Activated CD8-positive, alpha-beta memory T cell treated with anti-CD3 and anti-CD28 coated beads for 48 hours (primary cell): Measurements from ENCODE around the gene CARS2.
"Not testable (repeated sequence)": the region's sequence is repeated elsewhere in the genome, so short reads cannot be mapped to it uniquely, and the experiment has no call there.

ENCODE experiments used
- DNase-seq, 3 experiments: peaks; one replicate each; pipeline ENCODE4 v3.0.0-alpha.2; 2020; ENCODE audit warnings: low read depth in 2 of 3, low spot score in 2 of 3

The CARS2 gene

GRCh38 chr13:110706570-110707372 lies 855 bp upstream of the CARS2 start:
- no peak for DNase-seq

- DNase-seq: no peak
Measured at GRCh38 chr13:110705356-110705825, 525 bp downstream of the CARS2 start.

GRCh38 chr13:110702591-110703526 lies 3.1 kb downstream of the CARS2 start:
- no peak for DNase-seq

GRCh38 chr13:110702089-110702488 lies 3.8 kb downstream of the CARS2 start:
- no peak for DNase-seq

- not testable (repeated sequence) for DNase-seq
Measured at GRCh38 chr13:110701061-110701460, 4.9 kb downstream of the CARS2 start.

GRCh38 chr13:110700641-110701040 lies 5.3 kb downstream of the CARS2 start:
- no peak for DNase-seq

- DNase-seq: no peak
Measured at GRCh38 chr13:110700186-110700585, 5.7 kb downstream of the CARS2 start.

GRCh38 chr13:110699148-110700145 lies 6.5 kb downstream of the CARS2 start:
- DNase-seq: no peak

- no peak for DNase-seq
Measured at GRCh38 chr13:110698689-110699088, 7.2 kb downstream of the CARS2 start.

GRCh38 chr13:110697842-110698241 lies 8.1 kb downstream of the CARS2 start:
- DNase-seq: no peak

- DNase-seq: no peak
Measured at GRCh38 chr13:110696776-110697175, 9.1 kb downstream of the CARS2 start.

GRCh38 chr13:110695774-110696173 lies 10.1 kb downstream of the CARS2 start:
- DNase-seq: not testable (repeated sequence)

GRCh38 chr13:110690516-110690915 lies 15.4 kb downstream of the CARS2 start:
- no peak for DNase-seq

- DNase-seq: no peak
Measured at GRCh38 chr13:110689711-110690110, 16.2 kb downstream of the CARS2 start.

GRCh38 chr13:110689041-110689440 lies 16.9 kb downstream of the CARS2 start:
- no peak for DNase-seq

- DNase-seq: no peak
Measured at GRCh38 chr13:110687736-110688135, 18.2 kb downstream of the CARS2 start.

GRCh38 chr13:110685305-110686020 lies 20.5 kb downstream of the CARS2 start:
- no peak for DNase-seq

GRCh38 chr13:110684388-110685056 lies 21.4 kb downstream of the CARS2 start:
- no peak for DNase-seq

- DNase-seq: no peak
Measured at GRCh38 chr13:110683921-110684320, 22.0 kb downstream of the CARS2 start.
